ENCODE results near the gene IRF2.

IRF2 gene

GRCh38 chr4:184406958-184407391 is 67.4 kb downstream of the IRF2 start:
- no peak for DNase-seq

GRCh38 chr4:184404047-184404446 is 70.3 kb downstream of the IRF2 start:
- DNase-seq, result no peak

- no peak for DNase-seq
Observed at GRCh38 chr4:184403384-184403781, 71.0 kb downstream of the IRF2 start.

GRCh38 chr4:184402740-184403383 is 71.5 kb downstream of the IRF2 start:
- DNase-seq, result no peak

- no peak for DNase-seq
Observed at GRCh38 chr4:184402239-184402638, 72.1 kb downstream of the IRF2 start.

GRCh38 chr4:184401397-184402171 is 72.8 kb downstream of the IRF2 start:
- DNase-seq, result no peak

GRCh38 chr4:184400891-184401290 is 73.5 kb downstream of the IRF2 start:
- DNase-seq, result no peak

GRCh38 chr4:184400375-184400870 is 73.9 kb downstream of the IRF2 start:
- DNase-seq, result no peak

- DNase-seq, result no peak
Observed at GRCh38 chr4:184399512-184399908, 74.8 kb downstream of the IRF2 start.

- no peak for DNase-seq
Observed at GRCh38 chr4:184398741-184399511, 75.4 kb downstream of the IRF2 start.

- peak; percentile 6 for DNase-seq
Observed at GRCh38 chr4:184397516-184398163, 76.7 kb downstream of the IRF2 start.

- DNase-seq, result peak; percentile 10
Observed at GRCh38 chr4:184396570-184397515, 77.5 kb downstream of the IRF2 start.

- no peak for DNase-seq
Observed at GRCh38 chr4:184395971-184396391, 78.4 kb downstream of the IRF2 start.

- DNase-seq, result no peak
Observed at GRCh38 chr4:184395451-184395917, 78.9 kb downstream of the IRF2 start.

- no peak for DNase-seq
Observed at GRCh38 chr4:184392748-184393559, 81.4 kb downstream of the IRF2 start.

- DNase-seq, result no peak
Observed at GRCh38 chr4:184392316-184392715, 82.0 kb downstream of the IRF2 start.

GRCh38 chr4:184389978-184390900 is 84.1 kb downstream of the IRF2 start:
- DNase-seq, result no peak

GRCh38 chr4:184388106-184388505 is 86.2 kb downstream of the IRF2 start:
- DNase-seq, result no peak

GRCh38 chr4:184387351-184387750 is 87.0 kb downstream of the IRF2 start:
- DNase-seq, result no peak

Data from activated CD8-positive, alpha-beta memory T cell treated with anti-CD3 and anti-CD28 coated beads, Interleukin-2, amount 50 U/mL, for 48 hours (primary cell).